Measurements from ENCODE around the gene CERKL.

DNA sequence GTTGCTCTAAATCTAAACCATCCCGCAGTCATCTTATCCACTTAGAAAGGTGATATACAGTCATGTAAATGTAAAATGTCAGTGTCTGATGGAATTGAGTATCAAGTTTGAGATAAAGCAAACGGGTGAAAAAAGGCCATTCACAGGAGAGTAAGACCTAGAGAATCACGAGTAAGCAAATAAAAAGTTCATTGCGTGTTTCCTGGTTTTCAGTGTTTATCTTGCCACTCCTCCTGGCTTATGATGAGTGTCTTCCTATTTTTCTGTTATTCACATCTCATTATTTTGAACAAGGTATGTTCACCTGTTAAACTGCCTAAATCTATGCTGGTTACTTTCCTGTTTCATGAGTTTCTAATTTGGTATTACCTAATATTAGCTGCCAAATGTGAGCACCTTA is 130.9 kb downstream of the CERKL start:
- TF ChIP-seq, protein P1, sequence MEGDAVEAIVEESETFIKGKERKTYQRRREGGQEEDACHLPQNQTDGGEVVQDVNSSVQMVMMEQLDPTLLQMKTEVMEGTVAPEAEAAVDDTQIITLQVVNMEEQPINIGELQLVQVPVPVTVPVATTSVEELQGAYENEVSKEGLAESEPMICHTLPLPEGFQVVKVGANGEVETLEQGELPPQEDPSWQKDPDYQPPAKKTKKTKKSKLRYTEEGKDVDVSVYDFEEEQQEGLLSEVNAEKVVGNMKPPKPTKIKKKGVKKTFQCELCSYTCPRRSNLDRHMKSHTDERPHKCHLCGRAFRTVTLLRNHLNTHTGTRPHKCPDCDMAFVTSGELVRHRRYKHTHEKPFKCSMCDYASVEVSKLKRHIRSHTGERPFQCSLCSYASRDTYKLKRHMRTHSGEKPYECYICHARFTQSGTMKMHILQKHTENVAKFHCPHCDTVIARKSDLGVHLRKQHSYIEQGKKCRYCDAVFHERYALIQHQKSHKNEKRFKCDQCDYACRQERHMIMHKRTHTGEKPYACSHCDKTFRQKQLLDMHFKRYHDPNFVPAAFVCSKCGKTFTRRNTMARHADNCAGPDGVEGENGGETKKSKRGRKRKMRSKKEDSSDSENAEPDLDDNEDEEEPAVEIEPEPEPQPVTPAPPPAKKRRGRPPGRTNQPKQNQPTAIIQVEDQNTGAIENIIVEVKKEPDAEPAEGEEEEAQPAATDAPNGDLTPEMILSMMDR (conservative IDR thresholded peaks at IDR 0.05; ENCODE audit: low read length): no peak
- TF ChIP-seq EZH2phosphoT487 (IDR thresholded peaks at IDR 0.05; ENCODE audit: borderline replicate concordance): no peak

Measured in Loucy (cell line).